NCI-H1105 treated with DMSO at 0.1 percent for 48 hours (cell line): ENCODE data around the gene CLVS2.

Experiments
- DNase-seq: peaks from one replicate; lab custom pipeline; 2025; lab: John Stamatoyannopoulos, UW

CLVS2 gene

DNA sequence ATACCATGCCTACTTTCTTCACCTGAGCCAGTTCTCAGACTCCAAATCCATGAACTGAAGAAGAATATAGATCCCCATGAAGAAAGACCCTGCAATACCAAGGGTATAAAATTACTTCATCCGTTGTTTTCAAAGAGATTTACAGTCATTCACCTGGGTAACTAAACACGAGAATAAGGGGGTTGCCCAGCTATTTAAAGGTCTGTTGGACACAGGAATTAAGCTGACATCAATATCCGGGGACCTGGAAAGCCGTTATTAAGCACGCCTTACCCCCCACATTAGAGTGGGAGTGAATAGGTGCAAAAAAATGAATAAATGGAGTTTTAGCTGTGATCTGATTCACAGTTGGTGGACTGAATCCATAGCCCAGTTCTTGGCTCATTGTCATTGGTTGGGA lies 28.9 kb downstream of the CLVS2 start:
- no peak for DNase-seq

GRCh38 chr6:123027408-123027807 lies 31.4 kb downstream of the CLVS2 start:
- no peak for DNase-seq

DNA sequence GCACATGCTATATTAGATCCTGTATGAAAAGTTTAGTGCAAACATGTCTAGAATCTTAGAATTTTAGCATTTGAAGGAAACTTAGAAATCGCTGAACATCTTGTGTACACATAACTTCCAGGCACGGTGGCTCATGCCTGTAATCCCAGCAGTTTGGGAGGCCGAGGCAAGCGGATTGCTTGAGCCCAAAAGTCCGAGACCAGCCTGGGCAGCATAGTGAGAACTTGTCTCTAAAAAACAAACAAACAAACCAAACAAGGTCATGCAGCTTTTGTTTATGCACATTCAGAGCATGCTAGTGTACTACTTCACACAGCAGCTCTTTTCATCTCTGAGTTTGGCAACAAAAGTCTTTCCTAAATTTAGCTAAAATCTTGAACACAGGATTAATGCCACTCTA lies 32.2 kb downstream of the CLVS2 start:
- DNase-seq = no peak

- DNase-seq = no peak
These were observed 34.2 kb downstream of the CLVS2 start for GRCh38 chr6:123030282-123030681.

DNA sequence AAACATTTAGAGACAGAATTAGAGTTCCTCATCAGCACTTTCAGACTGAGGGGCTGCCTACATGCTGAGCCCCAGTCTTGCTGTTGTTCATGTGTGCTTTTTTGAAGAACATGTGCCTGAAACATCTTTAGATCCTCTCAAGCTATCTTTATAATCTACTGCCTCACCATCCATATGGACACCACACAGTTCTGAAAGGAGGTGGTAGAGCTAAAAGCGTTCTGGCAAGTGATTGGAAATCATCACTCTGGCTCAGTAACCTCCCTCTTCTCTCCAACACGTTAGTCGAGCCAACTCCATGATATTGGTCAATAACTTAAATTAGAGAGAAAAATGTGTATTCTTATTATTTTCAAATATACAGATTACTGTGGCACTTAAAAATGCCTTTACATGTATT lies 40.6 kb downstream of the CLVS2 start:
- DNase-seq = no peak

DNA sequence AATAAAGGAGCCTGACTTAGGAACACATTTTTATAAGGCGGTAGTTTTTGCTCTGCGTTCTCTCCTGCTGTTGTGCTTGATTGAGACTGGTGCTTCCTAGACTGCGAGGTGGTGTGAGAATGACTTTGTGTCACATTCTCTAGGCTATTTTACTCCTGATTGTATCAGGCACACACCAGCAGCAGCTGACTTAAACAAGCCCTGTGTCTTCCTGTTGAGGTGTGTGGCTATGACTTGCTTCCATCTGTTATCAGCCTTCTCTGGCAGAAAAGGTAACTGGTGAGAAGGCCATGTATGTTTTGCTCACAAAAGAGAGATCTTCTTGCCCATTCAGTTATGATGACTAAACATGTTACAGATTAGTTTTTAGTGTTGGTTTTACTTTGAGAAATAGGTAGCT lies 43.4 kb downstream of the CLVS2 start:
- DNase-seq = no peak

- DNase-seq = peak; percentile 85
These were observed 46.4 kb downstream of the CLVS2 start for GRCh38 chr6:123042401-123042800.

DNA sequence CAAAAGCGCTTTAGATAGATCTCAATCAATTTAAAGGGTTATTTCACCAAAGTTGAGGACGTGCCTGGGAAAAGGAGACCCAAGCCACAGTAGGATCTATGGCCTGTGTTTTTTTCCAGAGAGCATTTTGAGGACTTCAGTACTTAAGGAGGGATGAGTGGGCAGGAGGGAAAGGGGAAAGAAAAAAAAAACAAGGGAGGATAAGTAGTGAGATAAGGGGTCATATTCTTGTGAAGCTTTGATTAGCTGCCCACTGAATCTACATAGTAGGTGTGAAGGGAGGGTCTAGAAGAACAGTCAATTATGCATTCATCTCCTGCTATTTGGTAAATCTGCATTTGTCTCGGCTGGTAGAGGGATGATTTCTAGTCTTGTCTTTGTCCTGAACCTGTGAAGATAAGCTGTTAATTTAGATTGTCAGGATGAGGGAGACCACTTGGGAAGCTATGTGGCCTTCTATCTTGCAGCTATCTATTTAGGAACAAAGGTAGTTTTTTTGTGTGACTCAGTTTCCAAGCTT lies 48.4 kb downstream of the CLVS2 start:
- DNase-seq = no peak

- DNase-seq = no peak
These were observed 57.7 kb downstream of the CLVS2 start for GRCh38 chr6:123053602-123054225.

DNA sequence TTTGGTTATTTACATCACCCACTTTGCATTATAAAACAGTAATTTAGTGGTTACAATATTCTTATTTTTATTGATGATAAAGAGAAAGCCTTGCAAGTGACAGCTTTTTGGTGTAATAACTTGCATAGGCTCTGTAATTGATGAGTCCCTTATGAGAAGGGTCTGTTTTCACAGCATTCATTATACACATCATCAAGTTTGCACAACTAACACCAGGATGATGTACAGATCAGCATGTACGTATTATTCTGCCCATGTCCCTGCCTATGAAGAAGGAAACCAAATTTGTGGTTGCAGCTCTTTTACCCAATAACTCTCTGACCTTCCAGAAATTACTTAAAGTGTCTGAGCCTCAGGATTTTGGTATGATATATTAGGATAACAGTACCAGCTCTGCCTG lies 59.2 kb downstream of the CLVS2 start:
- no peak for DNase-seq

DNA sequence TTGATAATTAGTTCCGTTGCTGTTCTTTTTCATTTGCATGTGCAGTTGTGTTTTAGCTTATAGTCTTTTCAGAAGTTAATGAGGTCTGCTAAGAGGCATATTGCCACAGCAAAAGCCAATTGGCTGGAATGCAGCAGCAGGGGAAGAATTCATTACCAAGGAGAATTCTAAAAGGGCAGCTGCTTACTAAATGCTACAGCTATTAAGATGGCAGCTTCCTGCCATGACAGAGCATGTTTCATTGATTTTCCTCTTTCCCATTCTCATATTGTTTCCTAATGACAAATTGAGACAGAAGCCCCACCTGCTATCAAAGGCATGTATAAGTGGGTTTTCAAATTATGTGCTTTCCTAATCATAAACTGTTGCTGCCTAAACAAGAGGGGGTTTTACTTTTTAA lies 66.6 kb downstream of the CLVS2 start:
- DNase-seq = peak; percentile 94

GRCh38 chr6:123064038-123064437 lies 68.0 kb downstream of the CLVS2 start:
- no peak for DNase-seq

GRCh38 chr6:123074616-123075015 lies 78.6 kb downstream of the CLVS2 start:
- DNase-seq = no peak

- DNase-seq = no peak
These were observed 89.4 kb downstream of the CLVS2 start for GRCh38 chr6:123085403-123085802.

- peak; percentile 88 for DNase-seq
These were observed 93.2 kb downstream of the CLVS2 start for GRCh38 chr6:123089226-123089625.

- no peak for DNase-seq
These were observed 95.3 kb downstream of the CLVS2 start for GRCh38 chr6:123091091-123091895.

DNA sequence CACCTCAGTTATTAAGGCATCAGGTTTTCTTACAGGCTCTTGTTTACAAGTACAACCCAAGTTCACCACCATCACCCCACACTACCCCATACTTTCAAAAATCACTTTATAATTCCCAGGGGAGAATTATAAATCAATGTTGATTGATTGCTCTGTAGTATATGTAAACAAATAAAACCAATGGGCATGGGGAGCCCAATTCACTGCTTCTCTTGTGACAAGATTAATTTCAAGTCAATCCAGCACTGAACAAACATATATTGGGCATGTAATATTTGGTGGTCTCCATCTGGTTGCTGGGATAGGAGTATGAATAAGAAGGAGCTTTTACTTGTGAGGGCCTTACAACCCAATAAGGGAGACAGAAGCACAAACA lies 95.8 kb downstream of the CLVS2 start:
- DNase-seq = no peak

DNA sequence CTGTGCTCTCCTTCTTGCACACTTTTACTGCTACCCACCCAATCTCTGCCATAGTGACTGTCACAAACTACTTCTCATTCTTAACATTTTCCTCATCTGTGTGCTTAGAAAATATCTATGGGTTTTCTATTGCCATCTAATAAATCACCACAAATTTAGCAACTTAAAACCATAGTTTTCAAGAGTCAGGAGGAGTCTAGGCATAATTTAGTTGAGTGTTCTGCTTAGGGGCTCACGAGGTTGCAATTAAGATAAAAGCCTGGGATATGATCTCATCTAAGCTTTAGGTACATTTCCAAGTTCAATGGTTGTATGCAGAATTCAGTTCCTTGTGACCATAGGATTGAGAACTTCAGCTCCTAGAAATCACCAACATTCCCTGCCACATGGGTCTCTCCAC lies 98.8 kb downstream of the CLVS2 start:
- no peak for DNase-seq

DNA sequence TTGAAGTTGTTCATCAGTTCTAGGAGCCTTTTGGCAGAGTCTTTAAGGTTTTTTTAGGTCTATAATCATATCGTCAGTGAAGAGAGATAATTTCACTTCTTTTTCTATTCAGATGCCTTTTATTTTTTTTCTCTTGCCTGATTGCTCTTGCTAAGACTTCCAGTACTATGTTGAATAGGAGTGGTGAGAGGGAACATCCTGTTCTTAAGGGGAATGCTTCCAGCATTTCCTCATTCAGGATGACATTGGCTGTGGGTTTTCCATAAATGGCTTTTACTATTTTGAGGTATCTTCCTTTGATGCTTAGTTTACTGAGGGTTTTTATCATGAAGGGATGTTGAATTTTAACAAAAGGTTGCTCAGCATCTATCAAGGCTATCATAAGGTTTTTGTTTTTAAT lies 109.5 kb downstream of the CLVS2 start:
- no peak for DNase-seq

DNA sequence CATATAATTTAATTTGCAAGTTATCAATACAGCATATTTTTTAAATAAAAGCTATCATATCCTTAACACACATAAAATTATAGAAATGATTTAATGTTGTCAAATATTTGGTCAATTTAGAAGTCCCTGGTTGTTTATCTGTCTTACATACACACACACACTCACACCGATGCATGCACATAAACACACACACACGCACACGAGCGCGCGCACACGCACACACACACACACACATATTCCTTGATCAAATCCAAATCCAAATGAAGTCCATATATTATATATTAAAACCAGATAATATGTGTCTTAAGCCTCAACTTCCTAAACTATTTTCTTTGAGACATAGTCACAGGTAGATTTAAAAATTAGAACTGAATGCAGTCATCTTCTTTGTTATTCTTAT lies 120.3 kb downstream of the CLVS2 start:
- DNase-seq = no peak

DNA sequence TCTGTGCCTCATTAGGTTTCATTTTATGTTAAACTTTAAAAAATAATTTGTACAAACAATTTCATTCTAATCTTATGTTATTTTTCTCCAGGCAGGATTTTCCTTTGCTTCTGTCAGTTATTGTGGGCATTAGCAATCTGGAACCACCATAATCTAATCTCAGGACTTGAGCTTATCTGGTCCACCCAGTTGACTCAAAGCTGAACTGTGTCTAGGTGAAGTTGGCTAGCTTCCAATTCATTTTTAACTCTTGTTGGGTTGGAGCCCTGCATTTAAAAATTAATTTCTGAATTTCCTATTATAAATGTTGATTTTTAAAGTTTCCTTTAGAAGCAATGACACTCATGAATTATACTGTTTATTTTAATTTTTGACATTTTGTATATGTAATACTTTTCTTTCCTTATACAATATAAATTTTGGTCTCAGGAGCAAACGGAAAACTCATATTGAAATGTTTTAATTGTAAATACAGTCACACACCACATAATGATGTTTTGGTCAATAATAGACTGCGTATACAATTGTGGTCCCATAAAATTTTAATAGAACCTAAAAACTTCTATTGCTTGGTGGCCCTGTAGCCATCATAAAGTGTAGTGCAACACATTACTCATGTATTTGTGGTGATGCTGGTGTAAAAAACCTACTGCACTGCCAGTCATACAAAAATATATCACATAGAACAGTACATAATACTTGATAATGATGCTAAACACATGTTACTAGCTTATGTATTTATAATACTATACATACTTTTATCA lies 121.3 kb downstream of the CLVS2 start:
- no peak for DNase-seq

DNA sequence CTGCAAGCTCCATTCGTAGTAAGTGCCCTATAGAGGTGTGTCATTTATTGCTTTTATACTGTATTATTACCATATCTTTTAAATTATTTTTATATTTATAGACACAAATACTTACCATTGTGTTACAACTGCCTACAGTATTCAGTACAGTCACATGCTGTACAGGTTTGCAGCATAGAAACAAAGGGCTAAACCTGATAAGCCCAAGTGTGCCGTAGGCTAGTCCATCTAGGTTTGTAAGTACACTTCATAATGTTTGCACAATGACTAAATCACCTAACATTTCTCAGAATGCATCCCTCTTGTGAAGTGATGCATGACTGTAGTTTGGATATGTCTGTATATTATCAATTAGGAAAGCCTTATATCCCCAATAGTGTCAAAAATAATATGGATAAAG lies 122.8 kb downstream of the CLVS2 start:
- DNase-seq = no peak
